Peyer's patch (tissue), 4 donors: ENCODE results near the gene PTPRK.

Experiments
- POLR2A ChIP-seq, 2 donors: fragments of 450-650 bp; IDR thresholded peaks; one replicate each; pipeline ENCODE4 v1.5.1; 2017; ENCODE audit warnings: antibody characterized with exemption in 2 of 2, mild to moderate bottlenecking in 2 of 2, moderate library complexity in 2 of 2
- TF ChIP-seq, protein P1 (sequence below), 6 experiments: fragments of 450-650 bp in 4 of 6; fragments of 200-600 bp in 2 of 6; sonication (generic) in 1 of 6; IDR thresholded peaks; one replicate each; pipeline ENCODE4 v1.5.1; 2017 to 2019; ENCODE audit warnings: antibody characterized with exemption in 6 of 6, mild to moderate bottlenecking in 3 of 6, moderate library complexity in 1 of 6

DNA sequence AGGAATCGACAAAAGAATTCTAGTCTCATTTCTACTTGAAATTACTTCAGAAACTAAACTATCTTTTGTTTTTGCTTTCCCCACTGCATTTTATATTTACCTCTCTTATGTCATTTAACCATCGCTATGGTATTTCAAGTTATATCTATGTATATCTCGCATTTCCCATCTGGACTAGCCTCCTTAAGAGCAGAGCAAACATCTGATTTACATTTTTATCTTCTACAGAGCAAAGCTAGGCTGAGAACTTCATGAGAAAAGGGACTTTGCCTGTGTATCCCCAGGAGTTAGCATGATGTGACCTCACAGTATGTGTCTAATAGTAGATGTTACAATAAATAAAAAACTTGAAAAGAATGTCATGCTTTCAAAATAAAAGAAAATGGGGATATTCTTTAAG, 201.2 kb downstream of the PTPRK start:
- TF ChIP-seq, protein P1, sequence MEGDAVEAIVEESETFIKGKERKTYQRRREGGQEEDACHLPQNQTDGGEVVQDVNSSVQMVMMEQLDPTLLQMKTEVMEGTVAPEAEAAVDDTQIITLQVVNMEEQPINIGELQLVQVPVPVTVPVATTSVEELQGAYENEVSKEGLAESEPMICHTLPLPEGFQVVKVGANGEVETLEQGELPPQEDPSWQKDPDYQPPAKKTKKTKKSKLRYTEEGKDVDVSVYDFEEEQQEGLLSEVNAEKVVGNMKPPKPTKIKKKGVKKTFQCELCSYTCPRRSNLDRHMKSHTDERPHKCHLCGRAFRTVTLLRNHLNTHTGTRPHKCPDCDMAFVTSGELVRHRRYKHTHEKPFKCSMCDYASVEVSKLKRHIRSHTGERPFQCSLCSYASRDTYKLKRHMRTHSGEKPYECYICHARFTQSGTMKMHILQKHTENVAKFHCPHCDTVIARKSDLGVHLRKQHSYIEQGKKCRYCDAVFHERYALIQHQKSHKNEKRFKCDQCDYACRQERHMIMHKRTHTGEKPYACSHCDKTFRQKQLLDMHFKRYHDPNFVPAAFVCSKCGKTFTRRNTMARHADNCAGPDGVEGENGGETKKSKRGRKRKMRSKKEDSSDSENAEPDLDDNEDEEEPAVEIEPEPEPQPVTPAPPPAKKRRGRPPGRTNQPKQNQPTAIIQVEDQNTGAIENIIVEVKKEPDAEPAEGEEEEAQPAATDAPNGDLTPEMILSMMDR (IDR thresholded peaks at IDR 0.05) = no peak
- TF ChIP-seq POLR2A (IDR thresholded peaks at IDR 0.05) = no peak
